HL-60 (cell line): ENCODE measurements around the gene RFK.

ENCODE experiments used
- DNase-seq, 2 experiments: peaks; one replicate each; pipeline ENCODE4 v3.0.0-alpha.2; 2010 to 2020; ENCODE audit warnings: low read depth in 1 of 2, low spot score in 1 of 2
- H3K27ac ChIP-seq: fragments of 250-450 bp; sonication (Bioruptor Pico); replicated peaks from 2 replicates; pipeline ENCODE4 v1.5.1; 2020; ENCODE audit warnings: mild to moderate bottlenecking, moderate library complexity
- H3K27me3 ChIP-seq: fragments of 250-450 bp; sonication (Bioruptor Pico); 2 replicates; pipeline ENCODE4 v1.5.1; 2021; ENCODE audit warnings: mild to moderate bottlenecking, moderate library complexity; ENCODE audit not compliant: insufficient read depth, poor library complexity, severe bottlenecking
- H3K4me3 ChIP-seq: replicated peaks from 2 replicates; pipeline ENCODE4 v1.5.1; 2011; ENCODE audit warnings: mild to moderate bottlenecking, control low read depth, low read length; ENCODE audit not compliant: insufficient read depth
- GABPA ChIP-seq: IDR thresholded peaks from 2 replicates; pipeline ENCODE4 v1.6.1; 2012; ENCODE audit warnings: low read depth
- POLR2AphosphoS5 ChIP-seq: IDR thresholded peaks from 2 replicates; pipeline ENCODE4 v1.6.1; 2012; ENCODE audit warnings: low read depth
- SPI1 ChIP-seq: IDR thresholded peaks from 2 replicates; pipeline ENCODE4 v1.6.1; 2012; ENCODE audit warnings: low read depth, mild to moderate bottlenecking, borderline replicate concordance
- TF ChIP-seq, protein P1 (sequence below): IDR thresholded peaks from one replicate; pipeline ENCODE4 v1.5.1; 2011; ENCODE audit warnings: low read length, control low read depth, inconsistent platforms; ENCODE audit not compliant: insufficient read depth
- TF ChIP-seq, protein P2 (sequence below): IDR thresholded peaks from 2 replicates; pipeline ENCODE4 v1.6.1; 2012; ENCODE audit warnings: low read depth; ENCODE audit not compliant: insufficient replicate concordance

Gene RFK

DNA sequence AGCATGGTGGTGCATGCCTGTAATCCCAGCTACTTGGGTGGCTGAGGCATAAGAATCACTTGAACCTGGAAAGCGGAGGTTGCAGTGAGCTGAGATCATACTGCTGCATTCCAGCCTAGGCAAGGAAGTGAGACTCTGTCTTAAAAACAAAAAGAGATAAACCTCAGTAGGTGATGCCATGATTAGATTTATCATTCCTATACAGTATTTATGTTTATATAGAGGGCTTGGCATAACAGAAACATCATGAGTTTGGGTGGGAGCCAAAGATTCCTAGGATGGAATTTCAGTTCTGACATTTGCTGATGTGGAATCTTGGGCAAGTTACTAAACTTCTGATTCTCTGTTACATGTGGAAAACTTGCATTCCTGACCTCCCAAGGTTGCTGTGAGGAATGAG is 22.3 kb downstream of the RFK start:
- Histone ChIP-seq H3K27ac (no peak overlapping the region), H3K27me3 (no peaks in the 10 kb centered on the region), H3K4me3 (no peak overlapping the region)
- DNase-seq, result no peak
- TF ChIP-seq, protein P1, sequence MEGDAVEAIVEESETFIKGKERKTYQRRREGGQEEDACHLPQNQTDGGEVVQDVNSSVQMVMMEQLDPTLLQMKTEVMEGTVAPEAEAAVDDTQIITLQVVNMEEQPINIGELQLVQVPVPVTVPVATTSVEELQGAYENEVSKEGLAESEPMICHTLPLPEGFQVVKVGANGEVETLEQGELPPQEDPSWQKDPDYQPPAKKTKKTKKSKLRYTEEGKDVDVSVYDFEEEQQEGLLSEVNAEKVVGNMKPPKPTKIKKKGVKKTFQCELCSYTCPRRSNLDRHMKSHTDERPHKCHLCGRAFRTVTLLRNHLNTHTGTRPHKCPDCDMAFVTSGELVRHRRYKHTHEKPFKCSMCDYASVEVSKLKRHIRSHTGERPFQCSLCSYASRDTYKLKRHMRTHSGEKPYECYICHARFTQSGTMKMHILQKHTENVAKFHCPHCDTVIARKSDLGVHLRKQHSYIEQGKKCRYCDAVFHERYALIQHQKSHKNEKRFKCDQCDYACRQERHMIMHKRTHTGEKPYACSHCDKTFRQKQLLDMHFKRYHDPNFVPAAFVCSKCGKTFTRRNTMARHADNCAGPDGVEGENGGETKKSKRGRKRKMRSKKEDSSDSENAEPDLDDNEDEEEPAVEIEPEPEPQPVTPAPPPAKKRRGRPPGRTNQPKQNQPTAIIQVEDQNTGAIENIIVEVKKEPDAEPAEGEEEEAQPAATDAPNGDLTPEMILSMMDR, result no peak
- no peak for TF ChIP-seq GABPA
- TF ChIP-seq POLR2AphosphoS5, result no peak
- TF ChIP-seq, protein P2, sequence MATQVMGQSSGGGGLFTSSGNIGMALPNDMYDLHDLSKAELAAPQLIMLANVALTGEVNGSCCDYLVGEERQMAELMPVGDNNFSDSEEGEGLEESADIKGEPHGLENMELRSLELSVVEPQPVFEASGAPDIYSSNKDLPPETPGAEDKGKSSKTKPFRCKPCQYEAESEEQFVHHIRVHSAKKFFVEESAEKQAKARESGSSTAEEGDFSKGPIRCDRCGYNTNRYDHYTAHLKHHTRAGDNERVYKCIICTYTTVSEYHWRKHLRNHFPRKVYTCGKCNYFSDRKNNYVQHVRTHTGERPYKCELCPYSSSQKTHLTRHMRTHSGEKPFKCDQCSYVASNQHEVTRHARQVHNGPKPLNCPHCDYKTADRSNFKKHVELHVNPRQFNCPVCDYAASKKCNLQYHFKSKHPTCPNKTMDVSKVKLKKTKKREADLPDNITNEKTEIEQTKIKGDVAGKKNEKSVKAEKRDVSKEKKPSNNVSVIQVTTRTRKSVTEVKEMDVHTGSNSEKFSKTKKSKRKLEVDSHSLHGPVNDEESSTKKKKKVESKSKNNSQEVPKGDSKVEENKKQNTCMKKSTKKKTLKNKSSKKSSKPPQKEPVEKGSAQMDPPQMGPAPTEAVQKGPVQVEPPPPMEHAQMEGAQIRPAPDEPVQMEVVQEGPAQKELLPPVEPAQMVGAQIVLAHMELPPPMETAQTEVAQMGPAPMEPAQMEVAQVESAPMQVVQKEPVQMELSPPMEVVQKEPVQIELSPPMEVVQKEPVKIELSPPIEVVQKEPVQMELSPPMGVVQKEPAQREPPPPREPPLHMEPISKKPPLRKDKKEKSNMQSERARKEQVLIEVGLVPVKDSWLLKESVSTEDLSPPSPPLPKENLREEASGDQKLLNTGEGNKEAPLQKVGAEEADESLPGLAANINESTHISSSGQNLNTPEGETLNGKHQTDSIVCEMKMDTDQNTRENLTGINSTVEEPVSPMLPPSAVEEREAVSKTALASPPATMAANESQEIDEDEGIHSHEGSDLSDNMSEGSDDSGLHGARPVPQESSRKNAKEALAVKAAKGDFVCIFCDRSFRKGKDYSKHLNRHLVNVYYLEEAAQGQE, result no peak
- TF ChIP-seq SPI1, result no peak

DNA sequence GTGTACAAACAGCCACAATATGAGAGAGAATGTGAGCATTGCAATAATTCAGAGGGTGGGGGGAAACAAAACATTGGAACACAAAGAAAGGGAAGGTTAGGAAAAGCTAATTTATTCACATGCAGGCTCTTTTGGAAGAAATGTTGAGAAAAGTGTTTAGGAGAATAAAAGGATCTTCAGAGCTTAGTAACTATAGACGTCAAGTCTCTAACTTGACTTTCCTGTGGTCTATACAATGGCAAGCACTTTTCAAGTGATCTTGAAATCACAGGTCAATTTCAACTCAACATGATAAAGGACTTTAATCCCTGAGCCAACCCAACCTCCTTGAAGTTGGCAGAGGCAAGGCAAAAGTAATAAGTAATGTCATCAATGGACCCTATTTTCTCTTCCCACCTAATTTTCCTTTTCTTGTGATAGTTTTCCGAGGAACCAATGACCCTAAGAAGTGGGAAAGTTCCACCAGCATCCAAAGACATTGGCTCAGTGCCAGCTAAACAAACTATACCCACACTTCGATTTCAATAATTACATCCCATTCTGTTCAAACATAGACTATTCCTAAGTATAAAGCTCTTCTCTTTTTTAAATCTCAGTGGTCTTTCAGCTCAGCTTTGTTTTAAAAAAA is 23.7 kb downstream of the RFK start:
- no peak for DNase-seq
- no peak overlapping the region for H3K27ac ChIP-seq
- no peaks in the 10 kb centered on the region for H3K27me3 ChIP-seq
- no peak for TF ChIP-seq GABPA
- TF ChIP-seq, protein P2, result no peak
- H3K4me3 ChIP-seq, result no peak overlapping the region

DNA sequence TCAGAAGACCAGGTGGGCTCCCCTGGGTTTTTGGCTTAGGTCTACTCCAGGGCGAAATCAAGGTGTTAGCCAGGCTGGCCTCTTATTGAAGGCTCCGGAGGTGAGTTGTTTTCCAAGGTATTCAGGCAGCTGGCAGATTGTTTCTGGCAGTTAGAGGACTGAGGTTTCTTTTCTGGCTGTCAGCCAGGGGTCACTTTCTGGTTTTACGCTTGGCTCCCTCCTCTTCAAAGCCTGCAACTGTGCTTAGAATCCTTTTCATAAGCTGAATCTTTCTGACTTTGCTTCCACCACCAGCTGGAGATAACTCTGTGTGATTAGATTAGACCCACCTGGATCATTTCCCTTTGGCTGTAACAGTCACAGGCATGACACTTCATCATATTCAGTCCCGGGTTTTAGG is 24.6 kb downstream of the RFK start:
- Histone ChIP-seq H3K27ac (no peak overlapping the region), H3K4me3 (no peak overlapping the region)
- no peak for DNase-seq

More for the DNA sequence above, 24.6 kb downstream of the RFK start:
- TF ChIP-seq, protein P1, result no peak
- TF ChIP-seq POLR2AphosphoS5, result no peak
- TF ChIP-seq GABPA, result no peak
- TF ChIP-seq, protein P2, result no peak
- TF ChIP-seq SPI1, result no peak
- no peaks in the 10 kb centered on the region for H3K27me3 ChIP-seq
